CD14-positive monocyte (primary cell): ENCODE measurements around the gene PDIA2. TPM values are rescaled to one million over a fixed set of nuclear protein-coding genes. Genes with fewer than 3 reads are reported as not detected.

Experiments
- DNase-seq, 3 donors: peaks; one replicate each; pipeline ENCODE4 v3.0.0-alpha.2; 2011 to 2022
- H2AFZ ChIP-seq: 2 replicates; pipeline ENCODE4 v1.6.0; 2012; ENCODE audit warnings: mild to moderate bottlenecking, low read depth, low read length, inconsistent platforms; ENCODE audit not compliant: insufficient read depth, poor library complexity, severe bottlenecking
- H3K27ac ChIP-seq, 2 donors: 1 replicate in 1 of 2; 2 replicates in 1 of 2; pipeline ENCODE4 v1.5.1; 2012 to 2013; ENCODE audit warnings: low read length in 2 of 2, control low read depth in 1 of 2, inconsistent platforms in 1 of 2, low read depth in 1 of 2, mild to moderate bottlenecking in 1 of 2
- H3K27me3 ChIP-seq, 2 donors: one replicate each; pipeline versions ENCODE4 v1.6.0 to v1.6.1; 2011 to 2013; ENCODE audit warnings: low read length in 2 of 2; ENCODE audit not compliant: control insufficient read depth in 2 of 2, insufficient read depth in 2 of 2
- H3K36me3 ChIP-seq, 2 donors: replicated peaks in 1 of 2; 1 replicate in 1 of 2; 2 replicates in 1 of 2; pipeline versions ENCODE4 v1.5.1 to v1.6.1; 2012 to 2013; ENCODE audit warnings: low read length in 2 of 2, control low read depth in 1 of 2, inconsistent platforms in 1 of 2, mild to moderate bottlenecking in 1 of 2; ENCODE audit not compliant: insufficient read depth in 2 of 2, control insufficient read depth in 1 of 2
- H3K4me1 ChIP-seq, 2 donors: 1 replicate in 1 of 2; 2 replicates in 1 of 2; pipeline versions ENCODE4 v1.5.1 to v1.6.1; 2012 to 2013; ENCODE audit warnings: low read length in 2 of 2, control low read depth in 1 of 2, inconsistent platforms in 1 of 2, mild to moderate bottlenecking in 1 of 2, moderate library complexity in 1 of 2; ENCODE audit not compliant: insufficient read depth in 2 of 2, control insufficient read depth in 1 of 2
- H3K4me2 ChIP-seq: replicated peaks from 2 replicates; pipeline ENCODE3; 2012; ENCODE audit warnings: low read length, moderate library complexity, mild to moderate bottlenecking; ENCODE audit not compliant: poor library complexity, severe bottlenecking; ENCODE audit errors: extremely low read depth
- H3K4me3 ChIP-seq, 3 experiments: fragments of 200-600 bp in 1 of 3; sonication (generic) in 1 of 3; replicated peaks in 1 of 3; 1 replicate in 2 of 3; 2 replicates in 1 of 3; pipeline ENCODE4 v1.5.1; 2011 to 2013; ENCODE audit warnings: low read length in 3 of 3, mild to moderate bottlenecking in 3 of 3, control low read depth in 2 of 3, low read depth in 2 of 3, inconsistent platforms in 1 of 3, moderate library complexity in 1 of 3
- H3K79me2 ChIP-seq: 2 replicates; pipeline ENCODE4 v1.6.0; 2012; ENCODE audit warnings: mild to moderate bottlenecking, control low read depth, inconsistent platforms, low read length, moderate library complexity; ENCODE audit not compliant: insufficient read depth
- H3K9ac ChIP-seq: 2 replicates; pipeline ENCODE4 v1.6.0; 2017; ENCODE audit warnings: low read length, mild to moderate bottlenecking; ENCODE audit not compliant: insufficient read depth, poor library complexity, severe bottlenecking
- H3K9me3 ChIP-seq, 2 donors: replicated peaks in 1 of 2; 1 replicate in 1 of 2; 2 replicates in 1 of 2; pipeline versions ENCODE4 v1.5.1 to v1.6.1; 2012 to 2013; ENCODE audit warnings: low read length in 2 of 2, control low read depth in 1 of 2; ENCODE audit not compliant: control insufficient read depth in 1 of 2, insufficient read depth in 1 of 2
- H4K20me1 ChIP-seq: 2 replicates; pipeline ENCODE4 v1.6.0; 2012; ENCODE audit warnings: mild to moderate bottlenecking, low read length, control low read depth, moderate library complexity; ENCODE audit not compliant: insufficient read depth
- H3K27ac Mint-ChIP-seq, 7 donors: one replicate each; pipeline ENCODE4 v1.8.0; 2020; ENCODE audit warnings: mild to moderate bottlenecking in 7 of 7, mixed read lengths in 7 of 7, moderate library complexity in 6 of 7, inconsistent platforms in 2 of 7
- H3K27me3 Mint-ChIP-seq, 3 donors: one replicate each; pipeline ENCODE4 v1.8.0; 2021 to 2022; ENCODE audit warnings: low read depth in 3 of 3, mild to moderate bottlenecking in 3 of 3, mixed read lengths in 3 of 3, moderate library complexity in 3 of 3, inconsistent platforms in 1 of 3
- H3K36me3 Mint-ChIP-seq, 2 donors: one replicate each; pipeline ENCODE4 v1.8.0; 2020; ENCODE audit warnings: mixed read lengths in 2 of 2, inconsistent platforms in 1 of 2, mild to moderate bottlenecking in 1 of 2
- H3K4me1 Mint-ChIP-seq: one replicate; pipeline ENCODE4 v1.8.0; 2020; ENCODE audit warnings: mild to moderate bottlenecking, mixed read lengths
- H3K4me3 Mint-ChIP-seq, 2 donors: one replicate each; pipeline ENCODE4 v1.8.0; 2020; ENCODE audit warnings: mild to moderate bottlenecking in 2 of 2, mixed read lengths in 2 of 2, moderate library complexity in 1 of 2
- H3K9me3 Mint-ChIP-seq, 7 donors: one replicate each; pipeline ENCODE4 v1.8.0; 2020 to 2022; ENCODE audit warnings: mixed read lengths in 7 of 7, mild to moderate bottlenecking in 6 of 7, moderate library complexity in 6 of 7, inconsistent platforms in 2 of 7
- CTCF ChIP-seq: fragments of 200-600 bp; IDR thresholded peaks from one replicate; pipeline ENCODE4 v1.8.0; 2022; ENCODE audit warnings: antibody characterized with exemption, mild to moderate bottlenecking
- WGBS: methylation state at CpG from one replicate; pipeline ENCODE4 v1.1.5; 2013; ENCODE audit warnings: missing lambda C conversion rate; ENCODE audit not compliant: insufficient coverage; 5-methylcytosine and 5-hydroxymethylcytosine counted together
- intact Hi-C, 2 donors: fragments of 100-400 bp; cut with micrococcal nuclease; formaldehyde crosslinking; loops; one replicate each; pipeline versions ENCODE4 v1.15.0 to v1.15.1; 2023
- polyA plus RNA-seq, 3 donors: library from polyadenylated mRNA; depleted of rRNA in 1 of 3; unstranded in 2 of 3; stranded (reverse) in 1 of 3; fragments of 300-500 nt in 2 of 3; fragments of >200 nt in 1 of 3; fragmentation: Illumina TruSeq in 2 of 3; gene quantifications; 1 replicate in 2 of 3; 2 replicates in 1 of 3; pipeline ENCODE4 v1.2.3, GENCODE V29; 2012 to 2021

PDIA2 gene
- polyA plus RNA-seq, 3 donors: not detected

DNA sequence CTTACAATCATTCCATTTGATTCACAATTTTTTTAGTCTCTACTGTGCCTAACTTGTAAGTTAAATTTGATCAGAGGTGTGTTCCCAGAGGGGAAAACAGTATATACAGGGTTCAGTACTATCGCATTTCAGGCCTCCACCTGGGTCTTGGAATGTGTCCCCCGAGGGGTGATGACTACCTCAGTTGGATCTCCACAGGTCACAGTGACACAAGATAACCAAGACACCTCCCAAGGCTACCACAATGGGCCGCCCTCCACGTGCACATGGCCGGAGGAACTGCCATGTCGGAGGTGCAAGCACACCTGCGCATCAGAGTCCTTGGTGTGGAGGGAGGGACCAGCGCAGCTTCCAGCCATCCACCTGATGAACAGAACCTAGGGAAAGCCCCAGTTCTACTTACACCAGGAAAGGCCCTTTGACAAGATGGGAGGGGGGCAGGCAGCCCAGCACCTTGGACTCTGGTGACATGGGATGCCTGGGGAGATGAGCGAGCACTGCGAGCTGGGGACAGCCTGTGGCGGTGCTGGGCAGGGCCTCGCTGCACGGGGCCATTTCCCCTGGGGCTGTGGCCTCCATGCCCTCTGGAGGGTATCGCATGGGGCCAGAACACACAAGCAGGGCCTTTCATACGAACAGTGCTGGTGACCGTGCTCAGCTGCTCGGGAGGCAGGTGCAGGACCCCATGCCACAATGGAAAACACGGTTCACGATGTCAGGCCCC is 33.9 kb downstream of the PDIA2 start:
- TF ChIP-seq CTCF: no peak
- Histone ChIP-seq H3K79me2 (peaks cover 91% of the 10 kb centered on the region), H3K27ac (no peak overlapping the region), H3K4me1 (no peaks in the 10 kb centered on the region), H2AFZ (no peak overlapping the region), H3K9me3 (no peaks in the 10 kb centered on the region), H3K36me3 (peaks cover 42 to 65% of the 10 kb centered on the region in 2 donors), H3K9ac (peak overlapping the region; percentile 2), H3K4me3 (no peak overlapping the region), H3K27me3 (no peaks in the 10 kb centered on the region), H3K4me2 (no peak overlapping the region), H4K20me1 (peaks cover 62% of the 10 kb centered on the region)
- no peak for DNase-seq
- peak overlapping the region in 3 of 7 donors; percentile 2 to 77 (median 61) for H3K27ac Mint-ChIP-seq
- no peaks in the 10 kb centered on the region for H3K4me1 Mint-ChIP-seq
- H3K4me3 Mint-ChIP-seq: no peak overlapping the region
- H3K27me3 Mint-ChIP-seq: no peaks in the 10 kb centered on the region
- peaks cover 56 to 59% of the 10 kb centered on the region in 2 donors for H3K36me3 Mint-ChIP-seq
- WGBS: 98% methylated on average over 15 of the region's 19 CpGs
- intact Hi-C loops: no loop called here
- no peaks in the 10 kb centered on the region for H3K9me3 Mint-ChIP-seq

DNA sequence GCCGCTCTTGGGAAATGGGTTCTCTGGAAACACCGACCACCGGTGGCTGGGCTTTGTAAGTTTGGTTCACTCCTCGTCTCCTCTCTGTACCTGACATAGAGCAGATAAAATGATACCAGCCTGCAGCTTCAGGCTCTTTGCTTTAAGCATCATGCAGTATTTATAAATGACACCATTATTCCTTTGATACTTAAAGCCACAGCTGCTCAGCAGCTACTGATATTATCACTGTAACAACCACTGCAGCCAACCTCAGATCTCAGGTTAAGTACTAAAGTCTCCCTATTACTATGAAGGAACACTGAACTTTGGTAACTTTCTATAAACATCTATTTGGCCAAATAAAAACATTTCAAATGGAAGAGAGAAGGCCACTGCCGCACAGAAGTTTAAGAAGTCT is 34.6 kb downstream of the PDIA2 start:
- intact Hi-C loops: no loop called here
- H3K27ac Mint-ChIP-seq: no peak overlapping the region
- H3K4me1 Mint-ChIP-seq: peaks cover 2% of the 10 kb centered on the region
- Histone ChIP-seq H3K36me3 (peaks cover 35 to 58% of the 10 kb centered on the region in 2 donors), H3K9me3 (no peaks in the 10 kb centered on the region), H3K4me3 (no peak overlapping the region), H4K20me1 (peaks cover 67% of the 10 kb centered on the region), H3K4me1 (no peaks in the 10 kb centered on the region), H3K27me3 (no peaks in the 10 kb centered on the region), H3K27ac (no peak overlapping the region), H3K9ac (no peak overlapping the region), H2AFZ (no peak overlapping the region), H3K79me2 (peaks cover 91% of the 10 kb centered on the region), H3K4me2 (no peak overlapping the region)
- TF ChIP-seq CTCF: no peak
- H3K27me3 Mint-ChIP-seq: no peaks in the 10 kb centered on the region
- WGBS: 100% methylated on average over 4 of the region's 5 CpGs
- DNase-seq: no peak
- no peaks in the 10 kb centered on the region for H3K9me3 Mint-ChIP-seq
- H3K4me3 Mint-ChIP-seq: no peak overlapping the region
- H3K36me3 Mint-ChIP-seq: peaks cover 50 to 52% of the 10 kb centered on the region in 2 donors
